ENCODE measurements around the gene LRRC37A2.
"Not testable (repeated sequence)": the region's sequence is repeated elsewhere in the genome, so short reads cannot be mapped to it uniquely, and the experiment has no call there.

DNA sequence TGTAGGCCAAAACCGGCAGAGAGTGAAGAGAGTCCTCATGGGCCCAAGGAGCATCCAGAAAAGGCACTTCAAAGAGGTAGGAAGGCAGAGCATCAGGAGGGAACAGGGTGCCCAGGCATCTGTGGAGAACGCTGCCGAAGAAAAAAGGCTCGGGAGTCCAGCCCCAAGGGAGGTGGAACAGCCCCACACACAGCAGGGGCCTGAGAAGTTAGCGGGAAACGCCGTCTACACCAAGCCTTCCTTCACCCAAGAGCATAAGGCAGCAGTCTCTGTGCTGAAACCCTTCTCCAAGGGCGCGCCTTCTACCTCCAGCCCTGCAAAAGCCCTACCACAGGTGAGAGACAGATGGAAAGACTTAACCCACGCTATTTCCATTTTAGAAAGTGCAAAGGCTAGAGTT is 36.3 kb downstream of the LRRC37A2 start:
- not testable (repeated sequence) for TF ChIP-seq POLR2A (IDR thresholded peaks at IDR 0.05)
- TF ChIP-seq, protein P1, sequence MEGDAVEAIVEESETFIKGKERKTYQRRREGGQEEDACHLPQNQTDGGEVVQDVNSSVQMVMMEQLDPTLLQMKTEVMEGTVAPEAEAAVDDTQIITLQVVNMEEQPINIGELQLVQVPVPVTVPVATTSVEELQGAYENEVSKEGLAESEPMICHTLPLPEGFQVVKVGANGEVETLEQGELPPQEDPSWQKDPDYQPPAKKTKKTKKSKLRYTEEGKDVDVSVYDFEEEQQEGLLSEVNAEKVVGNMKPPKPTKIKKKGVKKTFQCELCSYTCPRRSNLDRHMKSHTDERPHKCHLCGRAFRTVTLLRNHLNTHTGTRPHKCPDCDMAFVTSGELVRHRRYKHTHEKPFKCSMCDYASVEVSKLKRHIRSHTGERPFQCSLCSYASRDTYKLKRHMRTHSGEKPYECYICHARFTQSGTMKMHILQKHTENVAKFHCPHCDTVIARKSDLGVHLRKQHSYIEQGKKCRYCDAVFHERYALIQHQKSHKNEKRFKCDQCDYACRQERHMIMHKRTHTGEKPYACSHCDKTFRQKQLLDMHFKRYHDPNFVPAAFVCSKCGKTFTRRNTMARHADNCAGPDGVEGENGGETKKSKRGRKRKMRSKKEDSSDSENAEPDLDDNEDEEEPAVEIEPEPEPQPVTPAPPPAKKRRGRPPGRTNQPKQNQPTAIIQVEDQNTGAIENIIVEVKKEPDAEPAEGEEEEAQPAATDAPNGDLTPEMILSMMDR (IDR thresholded peaks at IDR 0.05): not testable (repeated sequence)
